Smooth muscle cell (in vitro differentiated cells): ENCODE measurements around the gene HDGFL2. TPM values are rescaled to one million over a fixed set of nuclear protein-coding genes. Genes with fewer than 3 reads are reported as not detected.

Source experiments
- DNase-seq: peaks from one replicate; lab custom pipeline; 2025; ENCODE audit not compliant: unreplicated experiment; lab: John Stamatoyannopoulos, UW
- H2AFZ ChIP-seq: fragments of 200-600 bp; sonication (generic); 2 replicates; pipeline ENCODE4 v1.6.0; 2016; ENCODE audit warnings: antibody characterized with exemption, low read depth, mild to moderate bottlenecking
- H3F3A ChIP-seq: fragments of 200-600 bp; sonication (generic); 2 replicates; pipeline ENCODE4 v1.6.0; 2017; ENCODE audit warnings: antibody characterized with exemption, low read depth
- H3K27ac ChIP-seq: fragments of 200-600 bp; sonication (generic); 2 replicates; pipeline ENCODE4 v1.5.1; 2016; ENCODE audit warnings: low read depth, mild to moderate bottlenecking
- H3K27me3 ChIP-seq: fragments of 200-600 bp; sonication (generic); 2 replicates; pipeline ENCODE4 v1.6.1; 2016; ENCODE audit warnings: low read depth, mild to moderate bottlenecking
- H3K36me3 ChIP-seq: fragments of 200-600 bp; sonication (generic); 2 replicates; pipeline ENCODE4 v1.5.1; 2016; ENCODE audit warnings: low read depth
- H3K4me1 ChIP-seq: fragments of 200-600 bp; sonication (generic); 2 replicates; pipeline ENCODE4 v1.5.1; 2016; ENCODE audit warnings: low read depth
- H3K4me2 ChIP-seq: fragments of 200-600 bp; sonication (generic); 2 replicates; pipeline ENCODE4 v1.6.0; 2016; ENCODE audit warnings: mild to moderate bottlenecking
- H3K4me3 ChIP-seq: fragments of 200-600 bp; sonication (generic); 2 replicates; pipeline ENCODE4 v1.5.1; 2016; ENCODE audit warnings: mild to moderate bottlenecking
- H3K79me2 ChIP-seq: fragments of 200-600 bp; sonication (generic); 2 replicates; pipeline ENCODE4 v1.6.0; 2016; ENCODE audit warnings: low read depth, mild to moderate bottlenecking
- H3K9ac ChIP-seq: fragments of 200-600 bp; sonication (generic); 2 replicates; pipeline ENCODE4 v1.6.0; 2016; ENCODE audit warnings: low read depth
- H3K9me3 ChIP-seq: fragments of 200-600 bp; sonication (generic); replicated peaks from 2 replicates; pipeline ENCODE4 v1.5.1; 2016; ENCODE audit warnings: low read depth
- H4K20me1 ChIP-seq: fragments of 200-600 bp; sonication (generic); 2 replicates; pipeline ENCODE4 v1.6.0; 2016; ENCODE audit warnings: low read depth
- CTCF ChIP-seq: fragments of 200-600 bp; sonication (generic); IDR thresholded peaks from 2 replicates; pipeline ENCODE4 v1.5.1; 2017; ENCODE audit warnings: borderline replicate concordance, mild to moderate bottlenecking, antibody characterized with exemption; ENCODE audit not compliant: insufficient read depth, poor library complexity, severe bottlenecking
- WGBS: methylation state at CpG from one replicate; pipeline ENCODE4 v1.1.7; 2016; ENCODE audit warnings: low lambda C conversion rate; 5-methylcytosine and 5-hydroxymethylcytosine counted together
- polyA plus RNA-seq: library from polyadenylated mRNA; unstranded; fragments of >200 nt; fragmentation: Nextera tagmentation; extraction: Ambion mirVana; gene quantifications from 2 replicates; pipeline ENCODE4 v1.2.1, GENCODE V29; 2016
- total RNA-seq: library from RNA; depleted of rRNA; stranded (reverse); fragments of >200 nt; gene quantifications from 2 replicates; pipeline ENCODE4 v1.2.3, GENCODE V29; 2014

HDGFL2 gene
- total and polyA plus RNA-seq, 2 experiments from 2014 or later, result 27.9 to 94.1 TPM

- Histone ChIP-seq H3K9me3 (no peaks in the 10 kb centered on the region), H3K4me3 (no peak overlapping the region), H3K4me2 (no peak overlapping the region), H3K27me3 (no peaks in the 10 kb centered on the region), H3F3A (no peaks in the 10 kb centered on the region), H3K36me3 (no peaks in the 10 kb centered on the region), H3K4me1 (peaks cover 19% of the 10 kb centered on the region), H4K20me1 (peaks cover 43% of the 10 kb centered on the region), H3K79me2 (peaks cover 42% of the 10 kb centered on the region), H3K27ac (no peak overlapping the region), H3K9ac (no peak overlapping the region), H2AFZ (no peak overlapping the region)
- no peak for DNase-seq
- TF ChIP-seq CTCF, result no peak
- WGBS, result 88% methylated on average over 16 of the region's 16 CpGs
Observed at GRCh38 chr19:4477034-4477801, 5.1 kb downstream of the HDGFL2 start.

- Histone ChIP-seq H3K9me3 (no peaks in the 10 kb centered on the region), H3K9ac (no peak overlapping the region), H3K4me2 (no peak overlapping the region), H3F3A (no peaks in the 10 kb centered on the region), H3K27me3 (no peaks in the 10 kb centered on the region), H3K4me1 (no peaks in the 10 kb centered on the region), H3K79me2 (peaks cover 4% of the 10 kb centered on the region), H3K4me3 (no peak overlapping the region), H3K27ac (no peak overlapping the region), H2AFZ (no peak overlapping the region), H3K36me3 (no peaks in the 10 kb centered on the region), H4K20me1 (peaks cover 35% of the 10 kb centered on the region)
- 97% methylated on average over 35 of the region's 35 CpGs for WGBS
- no peak for TF ChIP-seq CTCF
- no peak for DNase-seq
Observed at GRCh38 chr19:4482721-4483364, 10.7 kb downstream of the HDGFL2 start.

- Histone ChIP-seq H3K4me1 (no peaks in the 10 kb centered on the region), H3K27me3 (no peaks in the 10 kb centered on the region), H2AFZ (no peak overlapping the region), H3K79me2 (peaks cover 4% of the 10 kb centered on the region), H4K20me1 (peaks cover 32% of the 10 kb centered on the region), H3K4me2 (no peak overlapping the region), H3K27ac (no peak overlapping the region), H3K4me3 (no peak overlapping the region), H3K9me3 (no peaks in the 10 kb centered on the region), H3F3A (no peaks in the 10 kb centered on the region), H3K36me3 (no peaks in the 10 kb centered on the region), H3K9ac (no peak overlapping the region)
- no peak for DNase-seq
- no peak for TF ChIP-seq CTCF
- WGBS, result 97% methylated on average over 19 of the region's 19 CpGs
Observed at GRCh38 chr19:4483385-4483784, 11.3 kb downstream of the HDGFL2 start.
